ENCODE data around the gene RNMT.

GRCh38 chr18:13745696-13746095 lies 19.2 kb downstream of the RNMT start:
- TF ChIP-seq CTCF (IDR thresholded peaks at IDR 0.05) (no peak), POLR2A (IDR thresholded peaks at IDR 0.05) (no peak)

Data from heart left ventricle (tissue), 13 donors.